WTC11 (cell line): Measurements from ENCODE around the gene TMEM178A.

ENCODE experiments used
- HMGA2 ChIP-seq: fragments of 250-450 bp; sonication (Bioruptor Pico); IDR thresholded peaks from 2 replicates; pipeline ENCODE4 v1.4.0; 2021; ENCODE audit warnings: mild to moderate bottlenecking, moderate library complexity
- TCF7 ChIP-seq: sonication (generic); formaldehyde crosslinking; IDR thresholded peaks from 2 replicates; pipeline ENCODE4 v1.8.0; 2022; ENCODE audit warnings: mild to moderate bottlenecking, low read depth, missing genetic modification reagents, moderate library complexity
- TP53 ChIP-seq: sonication (generic); formaldehyde crosslinking; IDR thresholded peaks from 2 replicates; pipeline ENCODE4 v1.8.1; 2023; ENCODE audit warnings: mild to moderate bottlenecking, missing genetic modification reagents
- TF ChIP-seq, protein P1 (sequence below): fragments of 200-600 bp; IDR thresholded peaks from 2 replicates; pipeline ENCODE4 v1.8.0; 2022; ENCODE audit warnings: antibody characterized with exemption
- TF ChIP-seq, protein P2 (sequence below): sonication (generic); formaldehyde crosslinking; IDR thresholded peaks from 2 replicates; pipeline ENCODE4 v1.8.1; 2022; ENCODE audit warnings: mild to moderate bottlenecking, moderate library complexity, missing genetic modification reagents
- TF ChIP-seq, protein P3 (sequence below): sonication (generic); formaldehyde crosslinking; conservative IDR thresholded peaks from 2 replicates; pipeline ENCODE4 v1.8.1; 2022; ENCODE audit warnings: mild to moderate bottlenecking, missing genetic modification reagents
- TF ChIP-seq, protein P4 (sequence below): sonication (generic); formaldehyde crosslinking; IDR thresholded peaks from 2 replicates; pipeline ENCODE4 v1.8.1; 2023; ENCODE audit warnings: mild to moderate bottlenecking, missing genetic modification reagents, moderate library complexity
- TF ChIP-seq, protein P5 (sequence below): sonication (generic); formaldehyde crosslinking; IDR thresholded peaks from 2 replicates; pipeline ENCODE4 v1.8.1; 2023; ENCODE audit warnings: mild to moderate bottlenecking, missing genetic modification reagents, moderate library complexity

DNA sequence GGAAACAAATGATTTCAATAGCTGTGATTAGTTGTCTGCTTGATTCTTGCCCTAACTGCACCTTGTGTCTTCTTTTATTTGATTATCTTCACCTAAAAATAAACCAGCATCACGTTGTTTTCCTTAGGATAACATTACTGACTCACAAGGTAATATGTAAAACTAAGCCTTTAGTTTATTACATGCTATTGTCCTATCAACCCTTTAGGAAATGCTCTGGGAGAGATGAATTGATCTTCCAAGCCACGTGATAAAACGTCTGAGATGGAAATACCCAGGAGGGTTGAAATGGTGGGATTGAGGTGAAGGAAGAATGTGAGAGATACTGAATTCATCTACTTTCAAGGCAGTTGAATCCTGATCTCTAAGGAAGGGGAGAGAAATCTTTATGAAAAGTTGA is 34.5 kb upstream of the TMEM178A start:
- no peak for TF ChIP-seq HMGA2
- TF ChIP-seq, protein P1, sequence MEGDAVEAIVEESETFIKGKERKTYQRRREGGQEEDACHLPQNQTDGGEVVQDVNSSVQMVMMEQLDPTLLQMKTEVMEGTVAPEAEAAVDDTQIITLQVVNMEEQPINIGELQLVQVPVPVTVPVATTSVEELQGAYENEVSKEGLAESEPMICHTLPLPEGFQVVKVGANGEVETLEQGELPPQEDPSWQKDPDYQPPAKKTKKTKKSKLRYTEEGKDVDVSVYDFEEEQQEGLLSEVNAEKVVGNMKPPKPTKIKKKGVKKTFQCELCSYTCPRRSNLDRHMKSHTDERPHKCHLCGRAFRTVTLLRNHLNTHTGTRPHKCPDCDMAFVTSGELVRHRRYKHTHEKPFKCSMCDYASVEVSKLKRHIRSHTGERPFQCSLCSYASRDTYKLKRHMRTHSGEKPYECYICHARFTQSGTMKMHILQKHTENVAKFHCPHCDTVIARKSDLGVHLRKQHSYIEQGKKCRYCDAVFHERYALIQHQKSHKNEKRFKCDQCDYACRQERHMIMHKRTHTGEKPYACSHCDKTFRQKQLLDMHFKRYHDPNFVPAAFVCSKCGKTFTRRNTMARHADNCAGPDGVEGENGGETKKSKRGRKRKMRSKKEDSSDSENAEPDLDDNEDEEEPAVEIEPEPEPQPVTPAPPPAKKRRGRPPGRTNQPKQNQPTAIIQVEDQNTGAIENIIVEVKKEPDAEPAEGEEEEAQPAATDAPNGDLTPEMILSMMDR, result no peak
- TF ChIP-seq, protein P2, sequence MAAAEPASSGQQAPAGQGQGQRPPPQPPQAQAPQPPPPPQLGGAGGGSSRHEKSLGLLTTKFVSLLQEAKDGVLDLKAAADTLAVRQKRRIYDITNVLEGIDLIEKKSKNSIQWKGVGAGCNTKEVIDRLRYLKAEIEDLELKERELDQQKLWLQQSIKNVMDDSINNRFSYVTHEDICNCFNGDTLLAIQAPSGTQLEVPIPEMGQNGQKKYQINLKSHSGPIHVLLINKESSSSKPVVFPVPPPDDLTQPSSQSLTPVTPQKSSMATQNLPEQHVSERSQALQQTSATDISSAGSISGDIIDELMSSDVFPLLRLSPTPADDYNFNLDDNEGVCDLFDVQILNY (CRISPR knock-in tag), result no peak
- TF ChIP-seq, protein P3, sequence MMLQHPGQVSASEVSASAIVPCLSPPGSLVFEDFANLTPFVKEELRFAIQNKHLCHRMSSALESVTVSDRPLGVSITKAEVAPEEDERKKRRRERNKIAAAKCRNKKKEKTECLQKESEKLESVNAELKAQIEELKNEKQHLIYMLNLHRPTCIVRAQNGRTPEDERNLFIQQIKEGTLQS (CRISPR knock-in tag), result no peak
- TF ChIP-seq, protein P4, sequence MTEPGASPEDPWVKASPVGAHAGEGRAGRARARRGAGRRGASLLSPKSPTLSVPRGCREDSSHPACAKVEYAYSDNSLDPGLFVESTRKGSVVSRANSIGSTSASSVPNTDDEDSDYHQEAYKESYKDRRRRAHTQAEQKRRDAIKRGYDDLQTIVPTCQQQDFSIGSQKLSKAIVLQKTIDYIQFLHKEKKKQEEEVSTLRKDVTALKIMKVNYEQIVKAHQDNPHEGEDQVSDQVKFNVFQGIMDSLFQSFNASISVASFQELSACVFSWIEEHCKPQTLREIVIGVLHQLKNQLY (CRISPR knock-in tag), result no peak
- no peak for TF ChIP-seq TP53 (CRISPR knock-in tag)
- TF ChIP-seq, protein P5, sequence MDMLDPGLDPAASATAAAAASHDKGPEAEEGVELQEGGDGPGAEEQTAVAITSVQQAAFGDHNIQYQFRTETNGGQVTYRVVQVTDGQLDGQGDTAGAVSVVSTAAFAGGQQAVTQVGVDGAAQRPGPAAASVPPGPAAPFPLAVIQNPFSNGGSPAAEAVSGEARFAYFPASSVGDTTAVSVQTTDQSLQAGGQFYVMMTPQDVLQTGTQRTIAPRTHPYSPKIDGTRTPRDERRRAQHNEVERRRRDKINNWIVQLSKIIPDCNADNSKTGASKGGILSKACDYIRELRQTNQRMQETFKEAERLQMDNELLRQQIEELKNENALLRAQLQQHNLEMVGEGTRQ (CRISPR knock-in tag), result no peak
- TF ChIP-seq TCF7, result no peak
